ENCODE data around the gene CHCHD6.
"Not testable (repeated sequence)": the region's sequence is repeated elsewhere in the genome, so short reads cannot be mapped to it uniquely, and the experiment has no call there.

Gene CHCHD6

DNA sequence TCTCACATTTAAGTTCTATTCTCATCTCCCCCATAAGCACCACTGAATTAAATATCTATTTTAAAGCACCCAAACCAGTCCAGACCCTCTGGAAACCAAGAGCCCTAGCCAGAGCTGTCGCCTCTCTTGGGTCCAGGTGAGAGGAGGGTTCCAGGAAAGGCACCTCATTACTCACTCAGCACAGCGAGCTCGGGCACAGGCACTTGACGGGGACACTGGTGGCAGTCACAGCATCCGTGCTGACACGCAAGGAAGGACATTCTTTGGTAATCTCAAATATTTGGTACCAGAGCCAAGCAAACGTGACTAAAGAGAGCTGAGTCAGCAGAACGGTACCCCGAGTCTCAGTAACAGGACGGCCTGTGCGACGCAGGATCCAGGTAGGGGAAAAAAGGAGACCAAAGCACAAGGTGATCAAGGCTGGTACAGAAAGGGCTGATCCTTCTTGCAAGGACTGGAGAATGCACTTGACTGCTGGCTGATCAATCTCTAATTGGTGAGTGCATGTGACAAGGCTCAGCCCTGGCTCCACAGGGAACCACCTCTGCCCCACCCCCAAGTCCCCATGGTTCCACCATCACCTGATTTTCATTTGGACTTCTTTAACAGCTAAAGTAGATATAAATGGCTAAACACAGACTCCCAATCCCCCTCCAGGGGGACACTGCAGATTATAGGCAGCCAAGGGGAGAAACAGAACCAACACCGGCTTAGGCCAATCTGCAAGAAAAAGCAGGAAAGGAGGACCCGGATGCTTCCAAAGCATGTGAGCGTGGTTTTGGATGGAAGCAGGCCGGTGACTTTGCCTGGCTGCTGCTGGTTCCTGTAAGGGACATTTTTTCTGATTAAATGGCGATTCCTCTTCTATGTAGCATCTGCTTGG, 61.4 kb downstream of the CHCHD6 start:
- no peak for DNase-seq

DNA sequence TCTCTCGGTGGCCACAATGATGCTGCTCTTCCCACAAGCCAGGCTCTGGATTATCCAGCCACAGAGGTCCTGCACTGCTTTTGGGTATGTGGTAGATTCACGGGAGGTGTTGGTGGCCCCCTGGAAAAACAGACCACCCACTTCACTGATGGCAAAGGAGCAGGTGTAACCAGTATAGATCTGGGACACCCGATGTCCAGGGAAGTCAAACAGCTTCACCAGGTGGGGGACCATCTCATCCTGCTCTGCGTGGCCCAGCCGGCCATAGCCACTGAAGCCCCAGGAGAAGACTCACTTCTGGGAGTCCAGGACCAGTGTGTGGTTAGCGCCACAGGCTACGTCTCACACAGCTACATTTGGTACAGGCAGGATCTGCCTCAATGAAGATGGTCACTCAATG, 62.6 kb downstream of the CHCHD6 start:
- DNase-seq, result no peak

DNA sequence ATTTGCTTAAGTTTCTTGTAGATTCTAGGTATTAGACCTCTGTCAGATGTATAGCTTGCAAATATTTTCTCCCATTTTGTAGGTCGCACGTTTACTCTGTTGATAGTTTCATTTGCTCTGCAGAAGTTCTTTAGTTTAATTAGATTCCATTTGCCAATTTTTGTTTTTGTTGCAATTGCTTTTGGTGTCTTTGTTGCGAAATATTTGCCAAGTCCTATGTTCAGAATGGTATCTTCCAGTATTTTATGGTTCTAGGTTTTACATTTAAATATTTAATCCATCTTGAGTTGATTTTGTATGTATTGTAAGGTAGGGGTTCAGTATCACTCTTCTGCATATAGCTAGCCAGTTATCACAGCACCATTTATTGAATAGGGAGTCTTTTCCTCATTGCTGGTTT, 64.9 kb downstream of the CHCHD6 start:
- no peak for DNase-seq

DNA sequence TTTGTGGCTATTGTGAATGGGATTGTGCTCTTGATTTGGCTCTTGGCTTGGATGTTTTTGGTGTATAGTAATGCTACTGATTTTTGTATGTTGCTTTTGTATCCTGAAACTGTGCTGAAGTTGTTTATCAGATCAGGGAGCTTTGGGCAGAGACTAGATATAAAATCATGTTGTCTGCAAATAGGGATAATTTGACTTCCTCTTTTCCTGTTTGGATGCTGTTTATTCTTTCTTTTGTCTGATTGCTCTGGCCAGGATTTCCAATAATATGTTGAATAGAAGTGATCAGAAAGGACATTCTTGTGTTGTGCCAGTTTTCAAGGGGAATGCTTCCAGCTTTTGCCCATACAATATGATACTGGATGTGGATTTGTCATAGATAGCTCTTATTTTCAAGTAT, 66.1 kb downstream of the CHCHD6 start:
- no peak for DNase-seq

DNA sequence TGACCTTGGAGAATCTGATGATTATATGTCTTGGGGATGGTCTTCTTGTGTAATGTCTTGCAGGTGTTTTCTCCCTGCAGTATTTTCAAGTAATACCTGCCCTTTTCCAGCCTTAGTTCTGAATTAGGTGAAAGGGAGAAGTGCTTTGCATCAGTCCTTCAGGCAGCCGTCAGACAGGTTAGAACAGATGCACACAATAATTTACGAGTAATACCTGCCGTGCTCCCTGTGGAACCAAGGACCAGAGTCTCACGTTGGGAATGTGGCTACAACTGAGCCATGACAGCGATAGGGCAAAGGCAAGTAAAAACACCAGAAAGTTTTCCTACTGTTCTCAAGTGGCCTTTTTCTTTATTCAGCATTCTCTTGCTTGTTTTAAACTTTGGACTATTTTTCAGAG, 69.1 kb downstream of the CHCHD6 start:
- no peak for DNase-seq

DNA sequence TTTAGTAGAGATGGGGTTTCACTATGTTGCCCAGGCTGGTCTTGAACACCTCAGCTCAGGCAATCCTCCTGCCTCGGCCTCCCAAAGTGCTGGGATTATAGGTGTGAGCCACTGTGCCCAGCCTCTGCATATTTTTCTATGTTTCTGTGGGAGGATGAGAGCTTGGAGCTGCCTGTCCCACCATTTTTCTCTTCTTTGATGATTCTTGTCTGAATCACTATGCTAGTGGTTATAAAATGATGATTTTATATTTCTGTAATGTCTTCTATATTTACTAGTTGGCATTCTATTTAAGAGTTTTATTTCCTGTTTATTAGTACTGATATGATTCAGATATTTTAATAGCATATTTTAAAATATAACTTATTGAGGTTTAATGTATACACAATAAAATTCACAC, 69.7 kb downstream of the CHCHD6 start:
- no peak for DNase-seq

DNA sequence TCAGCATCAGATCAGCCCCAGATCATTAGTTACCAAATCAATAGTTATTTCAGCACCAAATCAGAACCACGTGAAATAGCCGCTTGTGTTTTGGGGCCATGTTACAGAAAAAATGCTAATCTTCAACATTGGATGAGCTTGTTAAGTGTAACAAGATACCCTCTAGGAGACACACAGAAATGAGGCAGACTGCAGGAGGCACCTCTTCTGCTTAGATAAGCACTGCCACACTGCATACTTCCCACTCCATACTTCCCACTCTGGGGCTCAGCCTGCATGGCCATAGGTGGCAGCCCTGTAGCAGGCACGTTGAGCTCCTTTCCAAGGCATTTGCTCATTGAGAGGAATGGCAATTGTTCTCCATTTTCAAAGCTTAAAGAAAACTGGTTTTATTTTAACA, 73.3 kb downstream of the CHCHD6 start:
- DNase-seq, result no peak

DNA sequence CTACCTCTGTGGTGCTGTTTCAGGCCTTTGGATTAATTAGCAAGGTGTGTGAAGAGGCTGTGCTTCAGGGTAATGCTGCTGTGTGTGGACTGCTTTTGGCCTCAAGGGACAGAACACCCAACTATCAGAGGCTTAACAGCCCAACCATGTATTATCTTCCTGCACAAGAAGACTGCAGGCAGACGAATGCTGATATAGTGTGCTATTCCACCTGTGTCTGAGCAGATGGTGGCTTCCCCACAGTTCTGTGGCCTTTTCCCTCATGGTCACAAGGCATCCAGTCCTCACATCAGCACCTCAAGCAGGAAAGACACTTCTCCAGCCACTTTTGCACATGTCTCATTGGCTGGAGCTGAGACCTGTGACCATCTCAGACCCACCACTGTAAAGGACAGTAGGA, 76.6 kb downstream of the CHCHD6 start:
- DNase-seq, result no peak

DNA sequence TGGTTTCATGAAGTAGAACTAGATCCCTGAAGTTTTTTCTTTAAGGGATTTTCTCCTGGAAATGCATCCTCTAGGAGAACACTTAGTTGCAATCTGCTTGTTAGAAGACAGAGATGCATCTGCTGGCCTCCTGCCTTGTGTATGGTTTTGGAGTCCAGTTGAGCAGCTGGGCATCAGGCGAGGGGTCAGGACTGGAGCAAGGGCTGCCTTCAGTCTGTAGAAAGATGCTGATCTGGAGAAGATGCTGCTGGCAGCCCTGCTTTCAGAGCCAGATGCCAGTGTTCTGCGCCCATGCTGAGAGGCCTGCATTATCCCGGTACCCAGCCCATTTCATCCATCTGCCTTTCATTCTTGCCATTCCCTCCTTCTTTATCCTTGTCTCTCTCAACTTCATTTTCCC, 77.4 kb downstream of the CHCHD6 start:
- no peak for DNase-seq

DNA sequence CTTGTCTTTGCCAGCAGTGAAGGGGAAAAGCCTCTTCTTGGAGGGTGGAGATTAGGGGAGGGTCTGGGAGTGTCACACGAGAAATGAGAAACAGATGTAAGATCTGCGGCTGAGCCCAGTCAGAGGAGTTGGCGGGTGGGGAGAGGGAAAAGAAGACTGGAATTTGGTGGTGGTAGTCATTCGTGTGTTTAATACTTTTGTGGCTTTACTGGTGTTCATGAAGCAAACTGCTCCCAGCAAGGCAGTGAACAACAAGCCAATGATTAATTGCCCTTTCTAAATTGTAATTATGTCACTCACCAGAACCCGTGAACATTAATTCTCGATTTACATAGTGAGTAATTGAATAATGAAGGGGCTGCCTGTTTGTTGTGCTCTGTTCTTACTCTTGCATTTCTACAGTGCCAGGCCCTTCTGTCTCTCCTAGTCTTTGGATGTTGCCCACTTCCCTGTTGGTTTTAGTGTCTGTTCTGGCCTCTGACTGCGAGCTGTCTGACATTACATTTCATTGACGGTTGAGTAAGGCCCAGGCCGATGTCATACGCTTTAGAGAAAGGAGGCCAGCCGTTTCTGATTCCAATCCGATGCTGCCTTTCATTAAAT, 78.0 kb downstream of the CHCHD6 start:
- no peak for DNase-seq

DNA sequence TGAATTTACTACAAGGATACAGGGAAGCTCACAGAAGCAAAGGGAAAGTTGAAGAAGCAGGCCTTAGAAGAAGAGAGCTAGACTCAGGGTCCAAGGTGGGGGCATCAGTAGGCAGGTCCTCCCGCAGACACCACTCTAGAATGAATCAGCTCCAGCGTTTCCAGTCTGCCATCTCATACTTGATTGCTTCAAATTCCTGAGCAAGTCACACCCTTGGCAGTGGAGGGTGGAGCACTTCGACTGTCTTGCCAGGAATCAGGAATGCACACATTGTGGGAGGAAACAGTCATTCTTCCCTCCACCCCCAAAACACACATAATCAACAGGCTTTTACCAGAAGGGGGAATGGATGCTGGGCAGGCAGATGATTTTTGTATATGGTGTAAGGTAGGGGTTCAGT, 78.5 kb downstream of the CHCHD6 start:
- no peak for DNase-seq

DNA sequence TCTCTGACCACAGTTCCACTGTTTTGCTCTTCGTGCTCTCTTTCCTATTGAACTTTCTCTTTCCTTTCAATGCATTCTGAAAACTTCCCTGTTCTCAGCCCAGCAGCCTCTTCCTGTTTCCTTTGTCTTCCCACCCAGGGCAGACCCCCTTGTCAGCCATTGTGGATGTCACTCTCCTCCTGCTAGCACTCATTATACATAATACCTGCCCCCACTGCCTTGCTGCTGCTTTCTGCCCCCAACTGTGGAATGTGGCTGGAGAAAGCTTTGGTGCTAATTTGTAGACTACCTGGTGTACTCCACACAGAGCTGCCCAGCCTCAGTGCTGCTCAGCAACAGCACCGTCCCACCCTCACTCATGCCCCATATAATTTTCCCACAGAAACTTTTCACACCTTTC, 80.2 kb downstream of the CHCHD6 start:
- DNase-seq, result no peak

DNA sequence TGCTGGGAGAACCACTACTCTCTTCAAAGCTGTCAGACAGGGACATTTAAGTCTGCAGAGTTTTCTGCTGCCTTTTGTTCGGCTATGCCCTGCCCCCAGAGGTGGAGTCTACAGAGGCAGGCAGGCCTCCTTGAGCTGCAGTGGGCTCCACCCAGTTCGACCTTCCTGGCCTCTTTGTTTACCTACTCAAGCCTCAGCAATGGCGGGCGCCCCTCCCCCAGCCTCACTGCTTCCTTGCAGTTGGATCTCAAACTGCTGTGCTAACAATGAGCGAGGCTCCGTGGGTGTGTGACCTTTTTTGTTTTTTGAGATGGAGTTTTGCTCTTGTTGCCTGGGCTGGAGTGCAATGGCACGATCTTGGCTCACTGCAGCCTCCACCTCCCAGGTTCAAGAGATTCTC, 87.3 kb downstream of the CHCHD6 start:
- DNase-seq, result not testable (repeated sequence)

DNA sequence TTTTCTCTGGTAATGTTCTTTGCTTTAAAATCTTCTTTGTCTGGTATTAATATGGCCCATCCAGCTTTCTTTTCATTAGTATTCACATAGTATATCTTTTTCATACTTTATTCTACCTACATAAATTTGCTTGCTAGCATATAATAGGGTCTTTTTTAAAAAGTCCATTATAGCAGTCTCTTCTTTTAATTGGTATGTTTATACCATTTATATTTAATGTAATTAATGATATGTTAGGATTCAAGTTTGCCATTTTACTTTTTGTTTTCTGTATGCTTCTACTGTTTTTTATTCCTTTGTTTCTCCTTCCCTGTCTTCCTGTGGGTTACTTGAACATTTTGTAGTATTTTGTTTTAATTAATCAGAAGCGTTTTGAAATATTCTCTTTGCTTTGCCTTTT, 89.0 kb downstream of the CHCHD6 start:
- DNase-seq, result no peak

DNA sequence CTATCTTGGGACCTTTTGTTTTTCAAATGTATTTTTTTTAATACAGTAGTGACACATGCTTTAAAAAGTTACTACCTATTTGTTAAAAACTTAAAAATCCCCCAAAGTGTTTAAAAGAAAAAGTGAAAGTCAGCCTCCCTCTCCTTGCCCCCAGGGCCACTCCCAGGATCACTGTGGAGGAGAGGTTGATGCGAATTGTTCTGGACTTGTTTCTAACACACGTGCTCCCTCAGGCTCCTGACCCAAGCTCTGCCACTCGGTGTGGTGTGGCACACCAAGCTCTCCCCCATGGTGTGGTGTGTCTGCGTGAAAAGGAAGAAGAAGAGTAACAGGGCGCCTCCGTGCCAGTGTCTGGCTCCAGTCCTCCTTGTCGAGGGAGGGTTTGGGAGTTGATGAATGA, 93.5 kb downstream of the CHCHD6 start:
- no peak for DNase-seq

DNA sequence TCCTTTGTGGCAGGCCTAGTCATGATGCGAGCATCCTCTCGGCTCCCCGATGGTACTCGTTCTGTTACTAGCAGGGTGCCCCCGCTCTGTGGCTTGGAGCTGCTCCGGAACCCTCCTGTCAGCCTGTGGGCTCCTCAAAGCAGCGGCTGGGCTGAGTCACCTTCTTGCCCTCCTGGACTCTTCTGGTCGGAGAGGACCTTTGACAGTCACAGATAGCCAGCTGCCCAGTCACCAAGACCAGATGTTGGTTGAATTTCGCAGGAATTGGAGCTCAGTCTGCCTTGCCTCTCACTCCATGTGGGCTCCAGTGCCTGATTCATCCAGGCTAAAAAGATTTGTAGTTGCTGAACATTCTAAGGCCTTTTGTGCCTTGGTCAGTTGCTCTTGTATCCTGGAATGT, 94.5 kb downstream of the CHCHD6 start:
- no peak for DNase-seq

DNA sequence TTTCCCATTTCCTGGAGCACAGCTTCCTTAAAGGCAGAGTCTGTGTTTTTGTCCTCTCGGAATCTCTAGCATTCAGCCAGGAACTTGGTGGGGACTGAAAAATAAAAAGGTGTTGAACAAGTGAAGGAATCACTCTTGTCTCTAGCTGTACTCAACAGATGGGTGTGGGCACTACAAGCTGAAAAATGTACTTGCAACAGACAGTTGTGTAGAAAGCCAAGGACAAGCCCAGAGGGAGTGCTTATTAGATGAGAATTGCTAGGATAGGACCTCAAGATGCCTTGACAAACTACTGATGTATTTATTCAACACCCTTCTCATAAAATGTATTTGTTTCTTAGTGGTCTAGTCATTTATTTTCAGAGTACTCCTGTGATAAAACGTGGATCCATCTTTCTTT, 95.1 kb downstream of the CHCHD6 start:
- DNase-seq, result peak in 4 of 58 donors; percentile 32 to 60 (median 36)

DNA sequence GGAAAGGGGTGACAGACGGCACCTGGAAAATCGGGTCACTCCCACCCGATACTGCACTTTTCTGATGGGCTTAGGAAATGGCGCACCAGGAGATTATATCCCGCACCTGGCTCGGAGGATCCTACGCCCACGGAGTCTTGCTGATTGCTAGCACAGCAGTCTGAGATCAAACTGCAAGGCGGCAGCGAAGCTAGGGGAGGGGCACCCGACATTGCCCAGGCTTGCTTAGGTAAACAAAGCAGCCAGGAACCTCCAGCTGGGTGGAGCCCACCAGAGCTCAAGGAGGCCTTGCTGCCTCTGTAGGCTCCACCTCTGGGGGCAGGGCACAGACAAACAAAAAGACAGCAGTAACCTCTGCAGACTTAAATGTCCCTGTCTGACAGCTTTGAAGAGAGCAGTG, 97.3 kb downstream of the CHCHD6 start:
- DNase-seq, result not testable (repeated sequence)

DNA sequence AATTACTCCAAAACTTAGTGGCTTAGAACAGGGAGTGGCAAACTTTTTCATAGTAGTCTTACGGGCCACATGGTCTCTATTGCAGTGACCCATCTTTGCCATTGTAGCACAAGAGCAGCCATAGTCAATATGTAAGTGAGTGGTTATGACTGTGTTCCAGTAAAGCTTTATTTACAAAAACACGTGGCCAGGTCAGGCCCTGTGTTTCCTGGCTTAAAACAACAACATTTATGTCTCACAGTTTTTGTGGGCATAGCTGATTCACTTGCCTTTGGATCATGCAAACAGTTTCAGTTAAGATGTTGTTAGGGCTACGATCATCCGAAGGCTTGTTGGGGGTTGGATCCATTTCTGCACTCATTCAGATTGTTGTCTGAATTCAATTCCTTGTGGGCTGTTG, 103.8 kb downstream of the CHCHD6 start:
- no peak for DNase-seq

DNA sequence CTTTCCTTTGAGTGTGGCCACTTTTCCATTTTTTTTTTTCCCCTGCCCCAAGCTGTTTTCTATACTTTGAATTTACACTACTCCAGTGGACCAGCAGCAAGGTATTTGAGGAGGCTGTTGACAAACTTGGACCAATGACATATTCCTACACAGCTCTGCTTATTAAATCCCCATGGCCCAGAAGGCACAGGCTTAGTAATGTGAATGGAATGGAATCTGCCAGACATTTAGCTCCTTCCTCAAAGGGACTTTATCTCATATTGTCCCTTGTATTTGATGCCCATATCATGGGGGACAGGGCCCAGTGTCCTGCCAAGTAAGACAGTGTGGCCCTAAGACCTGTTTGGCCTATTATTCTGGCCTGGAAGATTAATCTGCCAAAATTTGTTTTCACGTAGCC, 107.5 kb downstream of the CHCHD6 start:
- DNase-seq, result no peak

DNA sequence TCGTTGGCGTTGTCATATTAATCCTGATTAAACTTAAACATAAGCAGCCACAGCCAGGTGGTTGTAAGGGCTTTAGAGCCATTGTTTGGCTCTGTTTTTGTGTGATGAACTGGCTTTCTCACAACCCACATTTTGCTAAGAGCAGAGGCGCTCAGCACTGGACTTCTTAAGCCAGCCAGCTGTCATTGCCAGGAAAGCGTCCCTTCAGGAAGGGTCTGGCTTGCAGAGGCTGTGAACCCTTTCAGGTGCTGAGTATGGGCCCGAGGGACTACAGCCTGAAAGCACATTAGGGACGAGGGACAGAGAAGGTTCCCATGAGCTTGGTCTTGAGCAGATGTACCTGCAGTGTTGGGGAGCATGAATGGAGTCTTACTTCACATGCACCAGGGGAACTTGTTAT, 112.3 kb downstream of the CHCHD6 start:
- no peak for DNase-seq

DNA sequence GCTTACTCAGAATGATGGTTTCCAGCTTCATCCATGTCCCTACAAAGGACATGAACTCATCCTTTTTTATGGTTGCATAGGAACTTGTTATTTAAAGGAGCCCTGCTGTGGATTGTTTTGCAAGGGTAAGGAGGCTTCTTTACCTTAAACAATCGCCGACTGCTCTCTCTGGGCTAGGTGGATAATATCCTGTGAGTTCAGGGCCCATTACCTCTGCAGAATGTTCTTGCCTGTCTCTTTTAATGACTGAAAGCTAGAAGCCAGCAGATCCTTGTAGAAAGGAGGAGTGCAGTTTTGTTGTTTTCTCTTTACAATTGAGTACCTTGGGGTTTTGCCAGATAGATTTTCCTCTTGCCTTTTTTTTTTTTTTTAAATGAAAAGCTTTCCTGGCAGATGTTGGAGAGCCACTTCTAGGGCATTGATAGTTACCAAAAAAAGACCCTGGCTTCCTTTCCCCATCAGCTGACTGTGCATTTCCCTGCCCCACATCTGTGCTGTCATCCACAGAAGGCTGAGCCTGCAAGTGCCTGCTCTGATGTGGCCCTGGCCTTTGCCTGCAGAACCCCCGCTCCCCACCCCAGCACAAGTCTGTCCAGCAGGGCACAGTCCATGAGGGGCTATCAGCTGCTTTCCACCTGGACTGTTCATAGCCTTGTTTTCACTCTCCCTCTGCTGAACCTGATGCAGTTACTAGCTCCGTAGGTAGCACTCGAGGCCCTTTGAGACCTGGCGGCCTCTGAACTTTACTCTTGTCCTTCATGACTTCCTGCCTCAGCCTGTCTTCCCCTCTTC, 113.1 kb downstream of the CHCHD6 start:
- DNase-seq, result peak in 7 of 58 donors; percentile 3 to 43 (median 14)
